Measurements from ENCODE around the gene DUSP21.
"Not testable (repeated sequence)": the region's sequence is repeated elsewhere in the genome, so short reads cannot be mapped to it uniquely, and the experiment has no call there.

Gene DUSP21

DNA sequence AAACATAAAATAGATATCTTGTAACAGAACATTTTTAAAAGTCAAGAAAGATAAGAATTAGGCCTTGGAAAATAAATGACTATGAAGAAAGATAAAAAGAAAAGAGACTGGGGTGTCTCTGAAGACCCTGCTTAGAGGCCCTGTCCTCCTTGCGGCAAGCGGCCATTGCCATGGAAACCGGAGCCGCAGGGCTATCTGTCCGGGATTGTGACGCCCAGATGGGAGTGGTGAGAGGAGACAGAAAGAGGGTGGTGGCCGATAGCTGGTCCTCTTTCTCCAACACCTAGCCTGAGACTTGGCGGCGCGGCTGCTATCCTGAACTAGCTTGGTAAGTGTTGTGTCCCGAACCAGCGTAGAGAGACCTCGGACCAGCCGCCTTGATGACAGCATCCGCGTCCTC lies at the start of gene DUSP21:
DUSP21 (plus strand) TSS at position 269 of the 400 bp plus-strand sequence; CDS start at position 381, 112 bp downstream.
- no peak for DNase-seq (ENCODE audit: low read depth)

DNA sequence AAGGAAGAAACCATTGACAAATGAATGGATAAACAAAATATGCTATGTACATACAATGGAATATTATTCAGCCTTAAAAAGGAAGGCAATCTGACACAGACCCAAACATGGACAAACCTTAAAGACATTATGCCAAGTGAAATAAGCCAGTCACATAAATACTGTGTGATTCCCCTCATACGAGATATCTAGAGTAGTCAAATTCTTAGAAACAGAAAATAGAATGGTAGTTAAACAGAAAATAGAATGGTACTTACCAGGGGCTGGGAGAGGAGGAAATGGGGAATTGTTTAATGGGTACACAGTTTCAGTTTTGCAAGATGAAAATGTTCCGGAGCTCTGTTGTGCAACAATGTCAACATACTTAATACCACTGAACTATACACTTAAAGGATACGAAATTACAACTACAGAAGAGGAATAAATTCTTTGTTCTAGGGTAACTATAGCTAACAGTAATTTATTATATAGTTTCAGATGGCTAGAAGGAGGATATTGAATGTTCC lies 47.8 kb upstream of the DUSP21 start:
- no peak for DNase-seq (ENCODE audit: low read depth)

- no peak for DNase-seq (ENCODE audit: low read depth)
These were observed 41.2 kb upstream of the DUSP21 start for GRCh38 chrX:44802613-44803012.

DNA sequence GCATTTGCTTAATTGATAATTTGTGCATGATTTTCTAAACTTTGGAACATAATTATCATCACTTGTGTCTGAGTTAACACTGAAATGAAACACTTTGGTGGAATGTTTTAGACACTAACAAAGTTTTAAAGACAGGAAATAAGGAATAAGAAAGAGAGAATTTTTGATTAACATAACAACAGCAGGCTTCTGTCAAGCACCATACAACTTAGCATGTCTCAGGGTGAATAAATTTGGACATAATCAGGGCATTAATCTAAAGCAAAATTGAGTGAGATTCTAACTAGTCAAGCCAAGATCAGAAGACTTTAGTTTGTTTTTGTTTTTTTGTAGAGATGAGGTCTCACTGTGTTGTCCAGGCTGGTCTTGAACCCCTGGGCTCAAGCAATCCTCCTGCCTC lies 28.1 kb upstream of the DUSP21 start:
- DNase-seq (ENCODE audit: low read depth) = no peak

- no peak for DNase-seq (ENCODE audit: low read depth)
These were observed 27.5 kb upstream of the DUSP21 start for GRCh38 chrX:44816367-44816766.

DNA sequence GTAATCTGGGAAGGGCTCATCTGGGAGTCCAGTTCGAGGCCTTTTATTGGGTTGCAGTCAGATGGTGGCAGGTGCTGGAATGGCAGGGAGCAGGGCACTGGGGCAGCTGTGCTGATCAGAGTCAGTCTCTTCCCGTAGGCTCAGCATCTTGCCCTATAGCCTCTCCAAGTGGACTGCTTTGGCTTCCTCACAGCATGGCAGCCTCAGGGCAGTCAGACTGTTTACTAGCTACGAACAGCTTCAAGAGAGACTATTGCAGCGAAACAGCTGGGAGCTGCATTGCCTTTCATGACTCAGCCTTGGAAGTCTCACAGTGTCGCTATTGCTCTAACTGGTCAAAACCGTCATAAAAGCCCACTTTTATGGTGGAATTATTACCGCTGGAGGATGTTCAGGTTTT lies 26.8 kb upstream of the DUSP21 start:
- no peak for DNase-seq (ENCODE audit: low read depth)

DNA sequence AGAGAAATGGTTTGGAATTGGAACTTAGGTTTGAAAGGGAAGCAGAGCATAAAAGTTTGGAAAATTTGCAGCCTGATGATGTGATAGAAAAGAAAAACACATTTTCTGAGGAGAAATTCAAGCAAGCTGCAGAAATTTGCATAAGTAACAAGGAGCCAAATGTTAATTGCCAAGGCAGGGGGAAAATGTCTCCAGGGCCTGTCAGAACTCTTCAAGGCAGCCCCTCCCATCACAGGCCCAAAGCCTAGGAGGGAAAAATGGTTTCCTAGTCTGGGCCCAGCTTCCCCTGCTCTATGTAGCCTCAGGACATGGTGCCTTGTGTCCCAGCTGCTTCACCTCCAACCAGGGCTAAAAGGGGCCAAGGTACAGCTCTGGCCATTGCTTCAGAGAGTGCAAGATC lies 21.2 kb upstream of the DUSP21 start:
- no peak for DNase-seq (ENCODE audit: low read depth)

GRCh38 chrX:44823193-44823592 lies 20.6 kb upstream of the DUSP21 start:
- not testable (repeated sequence) for DNase-seq (ENCODE audit: low read depth)

DNA sequence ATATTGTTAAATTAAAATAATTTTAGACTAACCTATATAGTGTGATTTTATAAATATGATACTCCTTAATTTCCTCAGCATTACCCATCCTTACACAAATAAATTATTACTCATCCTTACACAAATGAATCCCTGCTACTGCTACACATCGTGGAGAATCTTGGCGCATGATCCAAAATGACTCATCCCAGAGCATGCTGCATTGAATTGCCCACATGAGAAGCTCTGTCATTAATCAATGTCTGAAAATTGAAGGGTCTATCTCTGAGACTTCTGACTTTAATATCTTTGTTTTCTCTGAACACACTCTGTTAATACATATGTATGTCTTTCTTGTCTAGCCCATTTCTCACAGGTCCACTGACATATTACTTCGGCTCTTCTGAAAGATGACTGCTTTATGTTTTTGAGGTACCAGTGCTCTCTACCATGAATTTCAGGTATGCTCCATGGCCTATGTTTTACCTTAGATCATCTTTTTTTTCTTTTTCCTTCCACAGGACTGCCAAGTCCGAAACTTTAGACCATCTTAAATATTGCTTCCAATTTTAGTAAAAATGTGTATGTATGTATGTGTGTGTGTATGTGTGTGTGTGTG lies 15.7 kb upstream of the DUSP21 start:
- DNase-seq (ENCODE audit: low read depth) = peak; percentile 70

GRCh38 chrX:44829832-44830231 lies 14.0 kb upstream of the DUSP21 start:
- DNase-seq (ENCODE audit: low read depth) = no peak

- no peak for DNase-seq (ENCODE audit: low read depth)
These were observed 1.1 kb upstream of the DUSP21 start for GRCh38 chrX:44842550-44843317.

DNA sequence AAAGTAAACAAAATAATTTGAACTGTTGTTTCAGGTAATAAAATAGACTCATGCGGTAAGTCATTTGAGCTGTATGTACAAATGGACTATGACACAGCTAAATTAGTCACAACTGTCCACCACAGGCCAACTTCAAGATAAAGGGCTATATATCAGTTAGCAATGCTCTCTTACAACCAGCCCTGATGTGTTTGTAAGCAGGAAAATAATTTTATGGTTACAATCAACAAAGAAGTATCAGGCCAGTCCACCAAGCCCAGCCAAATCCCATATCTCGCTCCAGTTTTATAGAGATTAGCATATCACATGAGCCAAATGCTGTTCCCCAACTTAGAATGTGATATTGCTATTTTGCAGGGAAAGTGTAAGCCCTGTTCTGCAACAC lies 511 bp upstream of the DUSP21 start:
- no peak for DNase-seq (ENCODE audit: low read depth)

DNA sequence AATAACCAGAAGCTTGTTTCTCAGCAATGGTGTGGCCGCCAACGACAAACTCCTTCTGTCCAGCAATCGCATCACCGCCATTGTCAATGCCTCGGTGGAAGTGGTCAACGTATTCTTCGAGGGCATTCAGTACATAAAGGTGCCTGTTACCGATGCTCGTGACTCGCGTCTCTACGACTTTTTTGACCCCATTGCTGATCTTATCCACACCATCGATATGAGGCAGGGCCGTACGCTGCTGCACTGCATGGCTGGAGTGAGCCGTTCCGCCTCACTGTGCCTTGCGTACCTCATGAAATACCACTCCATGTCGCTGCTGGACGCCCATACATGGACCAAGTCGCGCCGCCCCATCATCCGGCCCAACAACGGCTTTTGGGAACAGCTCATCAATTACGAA lies 383 bp downstream of the DUSP21 start:
- no peak for DNase-seq (ENCODE audit: low read depth)

DNA sequence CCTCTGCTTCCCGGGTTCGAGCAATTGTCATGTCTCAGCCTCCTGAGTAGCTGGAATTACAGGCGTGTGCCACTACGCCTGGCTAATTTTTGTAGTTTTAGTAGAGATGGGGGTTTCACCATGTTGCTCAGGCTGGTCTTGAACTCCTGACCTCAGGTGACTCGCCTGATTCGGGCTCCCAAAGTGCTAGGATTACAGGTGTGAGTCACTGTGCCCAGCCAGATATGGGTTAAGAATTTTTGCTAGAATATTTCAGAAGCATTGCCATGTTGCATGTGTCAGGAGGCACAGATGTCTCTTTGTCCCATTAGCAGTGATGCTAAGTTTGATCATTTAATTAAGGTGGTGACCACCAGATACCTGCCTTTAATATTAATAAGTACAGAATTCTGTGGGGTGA lies 7.1 kb downstream of the DUSP21 start:
- not testable (repeated sequence) for DNase-seq (ENCODE audit: low read depth)

DNA sequence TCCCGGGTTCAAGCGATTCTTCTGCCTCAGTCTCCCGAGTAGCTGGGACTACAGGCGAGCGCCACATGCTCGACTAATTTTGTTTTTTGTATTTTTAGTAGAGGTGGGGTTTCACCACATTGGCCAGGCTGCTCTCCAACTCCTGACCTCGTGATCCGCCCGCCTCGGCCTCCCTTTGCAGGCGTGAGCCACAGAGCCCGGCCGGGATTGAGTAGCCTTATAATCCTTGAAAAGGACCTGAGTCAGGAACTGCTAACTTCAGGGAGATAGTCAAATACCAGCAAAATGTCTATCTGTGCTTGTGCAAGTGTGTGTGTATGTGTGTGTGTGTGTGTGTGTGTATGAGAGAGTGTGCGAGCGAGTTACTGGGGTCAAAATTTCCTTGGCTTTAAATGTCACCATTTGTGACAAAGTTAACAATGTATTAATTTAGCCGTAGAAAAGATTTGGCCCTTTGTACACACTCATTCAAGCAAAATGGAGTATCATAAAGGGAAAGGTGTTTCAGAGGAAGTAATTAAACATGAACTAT lies 27.4 kb downstream of the DUSP21 start:
- no peak for DNase-seq (ENCODE audit: low read depth)

- DNase-seq (ENCODE audit: low read depth) = no peak
These were observed 28.4 kb downstream of the DUSP21 start for GRCh38 chrX:44871931-44872820.

DNA sequence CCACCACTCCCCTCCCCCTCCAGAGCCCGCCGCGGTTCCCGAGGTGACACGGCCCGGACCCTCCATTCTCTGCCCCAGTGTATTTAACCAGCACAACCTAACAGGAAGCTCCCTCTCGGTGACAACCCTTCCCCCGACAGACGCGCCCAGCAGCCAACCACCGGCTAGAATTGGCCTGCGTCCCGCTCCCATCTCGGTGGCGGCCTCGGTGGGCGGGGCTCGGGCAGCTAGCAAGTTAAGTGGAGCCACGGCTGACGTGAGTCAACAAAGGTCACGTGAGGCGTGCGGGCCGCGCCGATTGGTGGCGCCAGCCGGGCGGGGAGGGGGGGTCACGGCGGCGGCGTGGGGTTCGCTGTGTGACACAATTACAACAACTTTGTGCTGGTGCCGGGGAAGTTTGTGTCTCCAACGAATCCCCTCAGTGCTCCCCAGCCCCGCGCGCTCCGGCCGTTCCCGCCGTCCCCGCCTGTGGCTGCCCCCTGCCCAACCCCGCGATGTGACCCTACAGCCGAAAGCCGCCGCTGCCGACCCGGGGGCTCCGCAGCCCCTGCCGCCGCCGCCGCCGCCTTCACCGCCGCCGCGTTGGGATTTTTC lies 29.1 kb downstream of the DUSP21 start, which contains the start of gene KDM6A:
KDM6A (plus strand) TSS at position 368 of the 594 bp plus-strand sequence. CDS start 364 bp downstream, outside the sequence.
- peak; percentile 94 for DNase-seq (ENCODE audit: low read depth)

- peak; percentile 26 for DNase-seq (ENCODE audit: low read depth)
These were observed 29.8 kb downstream of the DUSP21 start for GRCh38 chrX:44873415-44874276.

DNA sequence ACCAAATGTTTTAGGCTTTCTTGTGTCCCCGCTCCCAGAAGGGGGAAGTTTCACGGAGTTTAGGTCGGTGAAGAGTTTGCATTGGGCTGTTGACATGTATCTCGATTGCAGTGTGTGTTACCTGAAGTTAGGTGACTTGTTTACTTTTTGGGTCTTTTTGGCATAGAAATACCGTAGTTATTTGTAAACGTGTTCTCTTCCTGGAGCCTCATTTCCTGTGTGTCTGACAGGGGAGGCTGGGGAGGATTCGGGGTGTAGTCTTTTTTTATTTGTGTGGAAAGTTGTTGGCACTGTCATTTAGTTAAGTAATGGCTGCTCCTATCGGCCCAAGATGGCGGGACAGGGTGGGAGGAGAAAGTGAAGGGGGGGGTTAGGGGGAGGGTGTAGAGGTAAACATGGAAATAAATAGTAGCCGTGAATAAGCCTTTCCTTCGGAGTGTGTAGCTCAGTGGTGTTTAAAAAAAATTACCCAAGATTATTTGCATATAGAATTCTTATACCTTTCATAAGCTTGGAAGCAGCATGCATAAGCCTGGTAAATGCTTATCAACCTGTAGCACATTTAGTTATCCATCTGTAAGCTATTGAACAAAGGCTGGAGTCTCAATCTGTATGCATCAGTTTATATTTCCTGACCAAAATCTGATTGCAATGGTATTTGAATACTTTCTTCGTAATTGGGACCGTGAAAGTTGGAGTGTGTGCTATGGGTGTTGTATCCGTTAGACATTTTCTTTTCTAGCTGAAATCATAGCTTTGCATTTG lies 30.8 kb downstream of the DUSP21 start:
- peak; percentile 16 for DNase-seq (ENCODE audit: low read depth)

DNA sequence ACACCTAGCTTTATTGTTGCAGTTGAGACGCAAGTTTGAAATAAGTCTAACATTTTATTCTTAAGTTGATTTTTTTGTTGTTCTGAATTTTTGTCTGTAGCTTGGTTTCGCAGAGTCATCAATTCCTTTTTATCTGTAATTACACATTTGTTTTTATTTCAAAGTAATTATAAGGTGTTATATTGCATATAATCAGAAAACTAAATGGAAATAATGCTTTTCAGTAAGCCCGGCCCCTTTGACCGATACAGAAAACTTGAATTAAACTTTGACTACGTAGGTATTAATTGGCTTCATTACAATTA lies 31.3 kb downstream of the DUSP21 start:
- DNase-seq (ENCODE audit: low read depth) = no peak
